H1 (cell line): ENCODE data around the gene FCHSD1. TPM values are rescaled to one million over a fixed set of nuclear protein-coding genes. Genes with fewer than 3 reads are reported as not detected.

ENCODE experiments used
- CTCF ChIA-PET: fragments of 300-600 bp; sonication (Branson Sonifier 250); formaldehyde crosslinking; loops from one replicate; lab custom pipeline; 2021; ENCODE audit not compliant: partially characterized antibody; lab: Charles Lee
- POLR2A ChIA-PET: fragments of 300-600 bp; sonication (Branson Sonifier 250); formaldehyde crosslinking; loops from one replicate; lab custom pipeline; 2021; ENCODE audit warnings: inconsistent platforms; ENCODE audit not compliant: partially characterized antibody; lab: Charles Lee
- DNase-seq, 2 experiments: peaks; one replicate each; pipeline versions ENCODE4 v3.0.0 to v3.0.0-alpha.2; 2010 to 2022; ENCODE audit warnings: low spot score in 2 of 2, low read depth in 1 of 2, mixed read lengths in 1 of 2
- FAIRE-seq: peaks from 2 replicates; lab custom pipeline; 2011; peaks lifted over from hg19 to GRCh38; lab: Jason Lieb, UNC
- H2AFZ ChIP-seq: 2 replicates; pipeline ENCODE4 v1.8.1; 2012; ENCODE audit warnings: low read length, inconsistent platforms
- H2AK5ac ChIP-seq: 2 replicates; pipeline ENCODE4 v1.6.1; 2013; ENCODE audit warnings: low read depth, low read length
- H2BK120ac ChIP-seq: replicated peaks from 2 replicates; pipeline ENCODE3; 2013; ENCODE audit warnings: low read depth, low read length, inconsistent platforms
- H2BK12ac ChIP-seq: 2 replicates; pipeline ENCODE4 v1.6.1; 2013; ENCODE audit warnings: low read depth, low read length
- H2BK15ac ChIP-seq: 2 replicates; pipeline ENCODE4 v1.6.1; 2013; ENCODE audit warnings: low read length
- H2BK20ac ChIP-seq: 2 replicates; pipeline ENCODE4 v1.6.1; 2013; ENCODE audit warnings: low read length
- H2BK5ac ChIP-seq: 2 replicates; pipeline ENCODE4 v1.6.1; 2013; ENCODE audit warnings: low read depth, low read length
- H3K14ac ChIP-seq: 2 replicates; pipeline ENCODE4 v1.6.1; 2013; ENCODE audit warnings: inconsistent platforms; ENCODE audit not compliant: insufficient read length
- H3K18ac ChIP-seq: 2 replicates; pipeline ENCODE4 v1.6.1; 2013; ENCODE audit warnings: low read length; ENCODE audit errors: extremely low read depth
- H3K23ac ChIP-seq: 2 replicates; pipeline ENCODE4 v1.6.1; 2013; ENCODE audit warnings: inconsistent platforms; ENCODE audit not compliant: insufficient read length
- H3K23me2 ChIP-seq: 2 replicates; pipeline ENCODE4 v1.6.1; 2013; ENCODE audit warnings: low read depth, low read length
- H3K27ac ChIP-seq: 2 replicates; pipeline ENCODE4 v1.6.1; 2011; ENCODE audit warnings: low read depth, low read length, inconsistent platforms
- H3K27me3 ChIP-seq, 4 experiments: replicated peaks in 1 of 4; 1 replicate in 1 of 4; 2 replicates in 3 of 4; pipeline versions ENCODE4 v1.6.1 to v1.8.1; 2011 to 2013; ENCODE audit warnings: low read length in 3 of 4, mild to moderate bottlenecking in 3 of 4, inconsistent platforms in 2 of 4, mixed read lengths in 2 of 4, moderate library complexity in 1 of 4; ENCODE audit not compliant: control insufficient read depth in 3 of 4, insufficient read depth in 3 of 4; ENCODE audit errors: extremely low read depth in 1 of 4
- H3K36me3 ChIP-seq, 4 experiments: 2 replicates each; pipeline versions ENCODE4 v1.6.1 to v1.8.1; 2011 to 2013; ENCODE audit warnings: mild to moderate bottlenecking in 4 of 4, low read length in 3 of 4, moderate library complexity in 2 of 4, control low read depth in 1 of 4, inconsistent platforms in 1 of 4; ENCODE audit not compliant: insufficient read depth in 4 of 4, control insufficient read depth in 2 of 4
- H3K4ac ChIP-seq: replicated peaks from 2 replicates; pipeline ENCODE3; 2013; ENCODE audit warnings: low read length, low read depth, mixed read lengths, inconsistent platforms; ENCODE audit not compliant: insufficient read length
- H3K4me1 ChIP-seq, 4 experiments: replicated peaks in 1 of 4; 1 replicate in 1 of 4; 2 replicates in 3 of 4; pipeline versions ENCODE4 v1.6.1 to v1.8.1; 2011 to 2013; ENCODE audit warnings: low read length in 3 of 4, inconsistent platforms in 2 of 4, mixed read lengths in 1 of 4; ENCODE audit not compliant: insufficient read depth in 4 of 4, control insufficient read depth in 3 of 4
- H3K4me2 ChIP-seq, 2 experiments: 2 replicates each; pipeline versions ENCODE4 v1.6.1 to v1.8.1; 2011 to 2013; ENCODE audit warnings: low read depth in 2 of 2, low read length in 2 of 2, control low read depth in 1 of 2, inconsistent platforms in 1 of 2, mild to moderate bottlenecking in 1 of 2; ENCODE audit not compliant: insufficient read depth in 1 of 2
- H3K4me3 ChIP-seq, 4 experiments: fragments of 200-600, 300-600 bp in 1 of 4; sonication (generic), shearing (Covaris generic), sonication (Bioruptor Twin) in 1 of 4; 2 replicates each; pipeline versions ENCODE4 v1.5.1 to v1.8.1; 2011 to 2016; ENCODE audit warnings: low read length in 4 of 4, low read depth in 3 of 4, control low read depth in 2 of 4, inconsistent platforms in 2 of 4, mild to moderate bottlenecking in 2 of 4, mixed read lengths in 1 of 4, moderate library complexity in 1 of 4; ENCODE audit not compliant: insufficient read depth in 2 of 4; ENCODE audit errors: extremely low read depth in 1 of 4
- H3K56ac ChIP-seq: replicated peaks from 2 replicates; pipeline ENCODE3; 2013; ENCODE audit warnings: low read depth, mild to moderate bottlenecking, mixed read lengths, low read length, inconsistent platforms; ENCODE audit not compliant: insufficient read length
- H3K79me1 ChIP-seq: 2 replicates; pipeline ENCODE4 v1.6.1; 2013; ENCODE audit warnings: low read depth, low read length, control low read depth
- H3K79me2 ChIP-seq, 2 experiments: 2 replicates each; pipeline versions ENCODE4 v1.6.1 to v1.8.1; 2012 to 2013; ENCODE audit warnings: low read length in 2 of 2, mild to moderate bottlenecking in 2 of 2, inconsistent platforms in 1 of 2; ENCODE audit not compliant: insufficient read depth in 2 of 2, control insufficient read depth in 1 of 2
- H3K9ac ChIP-seq, 4 experiments: replicated peaks in 1 of 4; 1 replicate in 1 of 4; 2 replicates in 3 of 4; pipeline versions ENCODE4 v1.6.1 to v1.8.1; 2011 to 2013; ENCODE audit warnings: low read depth in 3 of 4, low read length in 3 of 4, control low read depth in 2 of 4, mild to moderate bottlenecking in 2 of 4, moderate library complexity in 2 of 4, inconsistent platforms in 1 of 4; ENCODE audit errors: extremely low read depth in 1 of 4
- H3K9me3 ChIP-seq, 2 experiments: 2 replicates each; pipeline versions ENCODE4 v1.6.1 to v1.8.1; 2012 to 2013; ENCODE audit warnings: mild to moderate bottlenecking in 2 of 2, moderate library complexity in 2 of 2, control low read depth in 1 of 2, inconsistent platforms in 1 of 2, low read depth in 1 of 2, low read length in 1 of 2, mixed read lengths in 1 of 2; ENCODE audit not compliant: insufficient read depth in 2 of 2
- H4K20me1 ChIP-seq, 2 experiments: replicated peaks in 1 of 2; 2 replicates each; pipeline versions ENCODE3 to v1.8.1; 2011 to 2013; ENCODE audit warnings: inconsistent platforms in 2 of 2, low read length in 2 of 2, mild to moderate bottlenecking in 1 of 2; ENCODE audit not compliant: insufficient read depth in 2 of 2, control insufficient read depth in 1 of 2
- H4K5ac ChIP-seq: 2 replicates; pipeline ENCODE4 v1.6.1; 2013; ENCODE audit warnings: low read length, low read depth, mixed read lengths, inconsistent platforms; ENCODE audit not compliant: insufficient read length
- H4K8ac ChIP-seq: 2 replicates; pipeline ENCODE4 v1.8.0; 2013; ENCODE audit warnings: mild to moderate bottlenecking, moderate library complexity, low read length, inconsistent platforms; ENCODE audit not compliant: insufficient read depth; ENCODE audit errors: extremely low read depth
- H4K91ac ChIP-seq: replicated peaks from 2 replicates; pipeline ENCODE3; 2013; ENCODE audit warnings: low read length, mixed read lengths, inconsistent platforms; ENCODE audit not compliant: insufficient read length
- E2F6 ChIP-seq: IDR thresholded peaks from 2 replicates; pipeline ENCODE4 v1.6.1; 2012; ENCODE audit warnings: inconsistent platforms
- WGBS, 2 experiments: shearing (Covaris generic) in 1 of 2; methylation state at CpG; one replicate each; pipeline versions ENCODE4 v1.1.6 to v1.1.7; 2013 to 2015; ENCODE audit warnings: low lambda C conversion rate in 2 of 2, mixed read lengths in 2 of 2, inconsistent platforms in 1 of 2, low coverage in 1 of 2, missing lambda C conversion rate in 1 of 2; ENCODE audit not compliant: insufficient replicate concordance in 2 of 2, insufficient coverage in 1 of 2, insufficient read length in 1 of 2; ENCODE audit errors: extremely low coverage in 1 of 2, missing lambda C conversion rate in 1 of 2; 5-methylcytosine and 5-hydroxymethylcytosine counted together
- polyA plus RNA-seq, 7 experiments: library from polyadenylated mRNA; depleted of rRNA in 3 of 7; stranded (reverse) in 5 of 7; unstranded in 2 of 7; fragments of >200 nt in 5 of 7; fragments of 200-250 nt in 2 of 7; gene quantifications; 1 replicate in 5 of 7; 2 replicates in 1 of 7; 4 replicates in 1 of 7; pipeline versions ENCODE4 v1.2.1 to v1.2.3, GENCODE V29; 2011 to 2013; ENCODE audit warnings: missing spikeins in 2 of 7, mixed read lengths in 2 of 7
- total RNA-seq: library from RNA; stranded (reverse); fragmentation: NEBNext Ultra II Directional; extraction: Animal tissue kit (Norgen Biotek cat#: 25700); gene quantifications from 2 replicates; pipeline ENCODE4 v1.2.1, GENCODE V29; 2021

FCHSD1 gene
- total and polyA plus RNA-seq, 2 of the 8 experiments (the other 6 are each of a cell fraction or from before 2014, with no cell fraction given) = 22.0 to 30.1 TPM

- DNase-seq (no peak), FAIRE-seq (no peak)
- H3K9me3 ChIP-seq = no peaks in the 10 kb centered on the region
- WGBS, 2 experiments = 95% methylated on average over 15 of the region's 16 CpGs; no CpG with 5 or more reads in 1 of the 2 experiments
- peak overlapping the region in 1 of 4 experiments; percentile 73; a peak in 1 of 8 replicates for H3K4me3 ChIP-seq
- peak overlapping the region; percentile 56; the same call in 1 of the 2 replicates for H3K18ac ChIP-seq
- no peak overlapping the region for H3K23ac ChIP-seq
- H3K27me3 ChIP-seq = no peaks in the 10 kb centered on the region
- H2AFZ ChIP-seq = no peak overlapping the region
- H3K36me3 ChIP-seq = peaks cover 0 to 10% (median 2%) of the 10 kb centered on the region in 4 experiments; a peak in 5 of 8 replicates
- H4K91ac ChIP-seq = peak overlapping the region; percentile 91
- peaks cover 10 to 33% (median 21%) of the 10 kb centered on the region in 4 experiments for H3K4me1 ChIP-seq
- H2BK120ac ChIP-seq = no peak overlapping the region
- peak overlapping the region; percentile 16 for H4K5ac ChIP-seq
- H2AK5ac ChIP-seq = peak overlapping the region; percentile 82; the same call in 1 of the 2 replicates
- peak overlapping the region; percentile 98; the same call in 1 of the 2 replicates for H2BK5ac ChIP-seq
- H2BK12ac ChIP-seq = peak overlapping the region; percentile 85; the same call in 1 of the 2 replicates
- H4K20me1 ChIP-seq = no peaks in the 10 kb centered on the region
- ChIA-PET POLR2A (interaction anchor here (0.8 to 3.8 kb wide), 6 partner anchors 11 to 280 kb away, joined by 3 to 18 read pairs (median 4); partner anchors contain the start of genes DELE1, HDAC3, PCDH1 and RELL2), CTCF (interaction anchor here (0.6 to 7.3 kb wide), 4 partner anchors 13 to 261 kb away, joined by 3 to 59 read pairs (median 12); partner anchors contain the start of gene PCDH1)
- H2BK20ac ChIP-seq = no peak overlapping the region; the same call in 1 of the 2 replicates
- H3K4ac ChIP-seq = peak overlapping the region; percentile 95
- peak overlapping the region; percentile 6; the same call in 1 of the 2 replicates for H2BK15ac ChIP-seq
- peak overlapping the region; percentile 88 to 97; a peak in 3 of 4 replicates for H3K4me2 ChIP-seq
- H3K79me2 ChIP-seq = peaks cover 0 to 6% of the 10 kb centered on the region in 2 experiments; a peak in 1 of 4 replicates
- no peak for TF ChIP-seq E2F6
- no peak overlapping the region for H3K9ac ChIP-seq
- no peak overlapping the region for H3K14ac ChIP-seq
- no peaks in the 10 kb centered on the region; the same call in 1 of the 2 replicates for H3K79me1 ChIP-seq
- no peak overlapping the region for H4K8ac ChIP-seq
- no peak overlapping the region for H3K27ac ChIP-seq
- peaks cover 16% of the 10 kb centered on the region for H3K23me2 ChIP-seq
- no peak overlapping the region for H3K56ac ChIP-seq
These were observed 29.0 kb upstream of the FCHSD1 start for GRCh38 chr5:141680178-141680577.
